ENCODE measurements around the gene RAP1A.

RAP1A gene

GRCh38 chr1:111749628-111750027 lies 130.0 kb downstream of the RAP1A start:
- no peak for TF ChIP-seq EZH2phosphoT487 (IDR thresholded peaks at IDR 0.05; ENCODE audit: borderline replicate concordance, low read length)
- TF ChIP-seq, protein P1, sequence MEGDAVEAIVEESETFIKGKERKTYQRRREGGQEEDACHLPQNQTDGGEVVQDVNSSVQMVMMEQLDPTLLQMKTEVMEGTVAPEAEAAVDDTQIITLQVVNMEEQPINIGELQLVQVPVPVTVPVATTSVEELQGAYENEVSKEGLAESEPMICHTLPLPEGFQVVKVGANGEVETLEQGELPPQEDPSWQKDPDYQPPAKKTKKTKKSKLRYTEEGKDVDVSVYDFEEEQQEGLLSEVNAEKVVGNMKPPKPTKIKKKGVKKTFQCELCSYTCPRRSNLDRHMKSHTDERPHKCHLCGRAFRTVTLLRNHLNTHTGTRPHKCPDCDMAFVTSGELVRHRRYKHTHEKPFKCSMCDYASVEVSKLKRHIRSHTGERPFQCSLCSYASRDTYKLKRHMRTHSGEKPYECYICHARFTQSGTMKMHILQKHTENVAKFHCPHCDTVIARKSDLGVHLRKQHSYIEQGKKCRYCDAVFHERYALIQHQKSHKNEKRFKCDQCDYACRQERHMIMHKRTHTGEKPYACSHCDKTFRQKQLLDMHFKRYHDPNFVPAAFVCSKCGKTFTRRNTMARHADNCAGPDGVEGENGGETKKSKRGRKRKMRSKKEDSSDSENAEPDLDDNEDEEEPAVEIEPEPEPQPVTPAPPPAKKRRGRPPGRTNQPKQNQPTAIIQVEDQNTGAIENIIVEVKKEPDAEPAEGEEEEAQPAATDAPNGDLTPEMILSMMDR (IDR thresholded peaks at IDR 0.05; ENCODE audit: low read depth, low read length, poor library complexity, severe bottlenecking), result no peak
- no peaks in the 10 kb centered on the region for H3K9me2 ChIP-seq (replicated peaks; ENCODE audit: control insufficient read depth, low read length)
- no peak overlapping the region for H3K4me3 ChIP-seq (ENCODE audit: low read length)
- H3K36me3 ChIP-seq (ENCODE audit: control insufficient read depth, low read length), result no peaks in the 10 kb centered on the region
- H4K20me1 ChIP-seq (ENCODE audit: control insufficient read depth, insufficient read depth, low read depth, low read length), result no peaks in the 10 kb centered on the region
- H3K27me3 ChIP-seq (ENCODE audit: control insufficient read depth, low read length), result no peaks in the 10 kb centered on the region
- no peaks in the 10 kb centered on the region for H3K9me3 ChIP-seq (ENCODE audit: control insufficient read depth, insufficient read depth, low read length)
- H3F3A ChIP-seq (ENCODE audit: control insufficient read depth, insufficient read depth), result no peaks in the 10 kb centered on the region
- H3K79me2 ChIP-seq (ENCODE audit: control insufficient read depth, low read length), result peaks cover 4% of the 10 kb centered on the region
- H3K4me1 ChIP-seq (ENCODE audit: control insufficient read depth, low read length), result peaks cover 19% of the 10 kb centered on the region
- no peak overlapping the region for H3K4me2 ChIP-seq (ENCODE audit: low read length)
- H3K27ac ChIP-seq (ENCODE audit: low read depth, low read length), result no peak overlapping the region

GRCh38 chr1:111750856-111751255 lies 131.3 kb downstream of the RAP1A start:
- no peaks in the 10 kb centered on the region for H3K9me3 ChIP-seq (ENCODE audit: control insufficient read depth, insufficient read depth, low read length)
- H3K4me2 ChIP-seq (ENCODE audit: low read length), result no peak overlapping the region
- peaks cover 14% of the 10 kb centered on the region for H3K79me2 ChIP-seq (ENCODE audit: control insufficient read depth, low read length)
- H3F3A ChIP-seq (ENCODE audit: control insufficient read depth, insufficient read depth), result no peaks in the 10 kb centered on the region; the same call in 1 of the 2 replicates
- H3K4me3 ChIP-seq (ENCODE audit: low read length), result no peak overlapping the region
- H4K20me1 ChIP-seq (ENCODE audit: control insufficient read depth, insufficient read depth, low read depth, low read length), result no peaks in the 10 kb centered on the region
- no peaks in the 10 kb centered on the region for H3K9me2 ChIP-seq (replicated peaks; ENCODE audit: control insufficient read depth, low read length)
- peaks cover 25% of the 10 kb centered on the region for H3K4me1 ChIP-seq (ENCODE audit: control insufficient read depth, low read length)
- H3K27me3 ChIP-seq (ENCODE audit: control insufficient read depth, low read length), result no peaks in the 10 kb centered on the region
- peaks cover under 1% of the 10 kb centered on the region; the same call in 1 of the 2 replicates for H3K36me3 ChIP-seq (ENCODE audit: control insufficient read depth, low read length)
- no peak overlapping the region for H3K27ac ChIP-seq (ENCODE audit: low read depth, low read length)
- TF ChIP-seq EZH2phosphoT487 (IDR thresholded peaks at IDR 0.05; ENCODE audit: borderline replicate concordance, low read length), result no peak
- TF ChIP-seq, protein P1 (IDR thresholded peaks at IDR 0.05; ENCODE audit: low read depth, low read length, poor library complexity, severe bottlenecking), result no peak

DNA sequence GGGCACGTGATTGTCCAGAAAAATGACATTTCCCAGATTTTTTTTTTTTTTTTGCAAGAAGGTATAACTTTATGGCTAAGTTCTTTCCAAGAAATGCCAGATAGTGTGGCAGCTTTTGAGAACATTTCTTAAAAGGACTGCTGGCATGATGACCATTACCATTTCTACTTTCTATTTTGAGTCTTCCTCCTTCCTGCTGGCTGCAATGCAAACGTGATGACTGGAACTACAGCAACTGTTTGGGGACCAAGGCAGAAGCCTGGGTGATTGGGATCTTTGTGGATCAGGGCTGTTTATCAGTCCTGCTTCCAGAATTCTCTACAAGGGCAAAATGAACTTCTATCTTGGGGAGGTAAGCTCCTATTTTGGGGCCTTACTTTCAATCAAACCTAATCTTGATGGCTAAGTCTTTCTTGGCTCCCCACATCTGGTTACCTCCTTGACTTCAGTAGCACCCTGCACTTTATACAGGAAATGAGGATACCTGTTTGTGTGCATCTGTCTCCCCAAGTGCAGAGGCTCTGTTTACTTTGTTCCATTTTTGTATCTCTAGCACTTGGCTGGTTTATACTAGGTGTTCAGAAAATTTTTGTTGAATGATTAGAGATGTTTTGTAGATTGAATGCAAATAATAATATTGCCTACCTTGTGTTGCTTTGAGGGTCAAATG lies 132.5 kb downstream of the RAP1A start:
- Histone ChIP-seq H3K4me1 (ENCODE audit: control insufficient read depth, low read length) (peaks cover 27% of the 10 kb centered on the region), H3K4me3 (ENCODE audit: low read length) (no peak overlapping the region), H3K36me3 (ENCODE audit: control insufficient read depth, low read length) (peaks cover 11% of the 10 kb centered on the region), H3K79me2 (ENCODE audit: control insufficient read depth, low read length) (peaks cover 26% of the 10 kb centered on the region), H3K4me2 (ENCODE audit: low read length) (no peak overlapping the region), H3K27me3 (ENCODE audit: control insufficient read depth, low read length) (no peaks in the 10 kb centered on the region), H4K20me1 (ENCODE audit: control insufficient read depth, insufficient read depth, low read depth, low read length) (peaks cover 5% of the 10 kb centered on the region; the same call in 1 of the 2 replicates), H3K9me3 (ENCODE audit: control insufficient read depth, insufficient read depth, low read length) (no peaks in the 10 kb centered on the region), H3F3A (ENCODE audit: control insufficient read depth, insufficient read depth) (no peaks in the 10 kb centered on the region; the same call in 1 of the 2 replicates), H3K27ac (ENCODE audit: low read depth, low read length) (no peak overlapping the region), H3K9me2 (replicated peaks; ENCODE audit: control insufficient read depth, low read length) (no peaks in the 10 kb centered on the region)
- TF ChIP-seq EZH2phosphoT487 (IDR thresholded peaks at IDR 0.05; ENCODE audit: borderline replicate concordance, low read length), result no peak
- TF ChIP-seq, protein P1 (IDR thresholded peaks at IDR 0.05; ENCODE audit: low read depth, low read length, poor library complexity, severe bottlenecking), result no peak

All from DOHH2 (cell line).